GM12878 (cell line): Measurements from ENCODE around the gene POLK.

ENCODE experiments used
- CHD2 ChIP-seq: IDR thresholded peaks from 2 replicates; pipeline ENCODE4 v1.6.1; 2011; ENCODE audit warnings: low read depth, low read length, improper control_type of control experiment, borderline replicate concordance
- CHD4 ChIP-seq: fragments of 200-600 bp; sonication (generic); IDR thresholded peaks from 2 replicates; pipeline ENCODE4 v1.6.1; 2016; ENCODE audit warnings: mild to moderate bottlenecking
- CTCF ChIP-seq, 3 experiments: IDR thresholded peaks in 2 of 3; conservative IDR thresholded peaks in 1 of 3; 2 replicates each; pipeline ENCODE4 v1.5.1; 2011; ENCODE audit warnings: low read depth in 3 of 3, low read length in 3 of 3, mild to moderate bottlenecking in 3 of 3, control low read depth in 2 of 3, moderate library complexity in 2 of 3, inconsistent platforms in 1 of 3, mixed read lengths in 1 of 3; ENCODE audit not compliant: control insufficient read depth in 2 of 3, insufficient read depth in 1 of 3; ENCODE audit errors: extremely low read depth in 1 of 3
- CUX1 ChIP-seq: IDR thresholded peaks from 2 replicates; pipeline ENCODE4 v1.6.1; 2012; ENCODE audit warnings: improper control_type of control experiment, low read depth, low read length; ENCODE audit not compliant: insufficient replicate concordance
- EGR1 ChIP-seq, 2 experiments: IDR thresholded peaks; 1 replicate in 1 of 2; 2 replicates in 1 of 2; pipeline ENCODE4 v1.6.1; 2011 to 2012; ENCODE audit warnings: low read depth in 2 of 2, low read length in 2 of 2, borderline replicate concordance in 1 of 2, mild to moderate bottlenecking in 1 of 2, moderate library complexity in 1 of 2
- ETV6 ChIP-seq, 2 experiments: fragments of 450-650 bp in 1 of 2; IDR thresholded peaks in 1 of 2; conservative IDR thresholded peaks in 1 of 2; 2 replicates each; pipeline ENCODE4 v1.6.1; 2014; ENCODE audit warnings: antibody characterized with exemption in 1 of 2, borderline replicate concordance in 1 of 2, low read depth in 1 of 2, mild to moderate bottlenecking in 1 of 2, moderate library complexity in 1 of 2
- YY1 ChIP-seq: IDR thresholded peaks from 2 replicates; pipeline ENCODE4 v1.6.1; 2011; ENCODE audit warnings: low read depth, mild to moderate bottlenecking, low read length

- no peak for TF ChIP-seq CHD2
- TF ChIP-seq EGR1 (IDR thresholded peaks at IDR 0.05; ENCODE audit: borderline replicate concordance in 1 of 2, low read depth in 2 of 2, low read length in 2 of 2), result no peak
- TF ChIP-seq CTCF (IDR thresholded peaks at IDR 0.05 in 2 of 3, conservative IDR thresholded peaks at IDR 0.05 in 1 of 3; ENCODE audit: control insufficient read depth in 2 of 3, extremely low read depth in 1 of 3, insufficient read depth in 1 of 3, low read depth in 3 of 3, low read length in 3 of 3), result no peak
- no peak for TF ChIP-seq ETV6 (conservative IDR thresholded peaks at IDR 0.05 in 1 of 2, IDR thresholded peaks at IDR 0.05 in 1 of 2; ENCODE audit: borderline replicate concordance in 1 of 2, low read depth in 1 of 2)
- TF ChIP-seq CUX1, result no peak
- no peak for TF ChIP-seq CHD4
- no peak for TF ChIP-seq YY1
Observed at GRCh38 chr5:75640826-75641225, 129.1 kb downstream of the POLK start.
